HG02938 (cell line): Measurements from ENCODE around the gene CNTNAP2.
"Not testable (repeated sequence)": the region's sequence is repeated elsewhere in the genome, so short reads cannot be mapped to it uniquely, and the experiment has no call there.

Experiments used
- ATAC-seq: cut with Tn5 transposase; IDR thresholded peaks from one replicate; pipeline ENCODE4 v1.9.1; 2021; ENCODE audit warnings: mild to moderate bottlenecking, moderate library complexity; ENCODE audit not compliant: unreplicated experiment

The CNTNAP2 gene

GRCh38 chr7:147586526-147586925 is 1469.9 kb downstream of the CNTNAP2 start:
- no peak for ATAC-seq

- ATAC-seq, result no peak
These were observed 1476.9 kb downstream of the CNTNAP2 start for GRCh38 chr7:147593271-147594057.

- no peak for ATAC-seq
These were observed 1478.4 kb downstream of the CNTNAP2 start for GRCh38 chr7:147595042-147595441.

- ATAC-seq, result not testable (repeated sequence)
These were observed 1482.1 kb downstream of the CNTNAP2 start for GRCh38 chr7:147598687-147599086.

GRCh38 chr7:147605323-147605722 is 1488.7 kb downstream of the CNTNAP2 start:
- ATAC-seq, result no peak

GRCh38 chr7:147607157-147607800 is 1490.7 kb downstream of the CNTNAP2 start:
- ATAC-seq, result no peak

- no peak for ATAC-seq
These were observed 1494.8 kb downstream of the CNTNAP2 start for GRCh38 chr7:147611431-147611830.

GRCh38 chr7:147635288-147635687 is 1518.7 kb downstream of the CNTNAP2 start:
- no peak for ATAC-seq

- ATAC-seq, result no peak
These were observed 1520.0 kb downstream of the CNTNAP2 start for GRCh38 chr7:147636553-147636952.

- ATAC-seq, result no peak
These were observed 1522.0 kb downstream of the CNTNAP2 start for GRCh38 chr7:147638566-147638965.

- no peak for ATAC-seq
These were observed 1522.4 kb downstream of the CNTNAP2 start for GRCh38 chr7:147639037-147639436.

GRCh38 chr7:147639751-147640150 is 1523.2 kb downstream of the CNTNAP2 start:
- ATAC-seq, result no peak

GRCh38 chr7:147640821-147641220 is 1524.2 kb downstream of the CNTNAP2 start:
- no peak for ATAC-seq

- no peak for ATAC-seq
These were observed 1530.0 kb downstream of the CNTNAP2 start for GRCh38 chr7:147646568-147646967.

GRCh38 chr7:147650991-147651390 is 1534.4 kb downstream of the CNTNAP2 start:
- ATAC-seq, result no peak

GRCh38 chr7:147651601-147652000 is 1535.0 kb downstream of the CNTNAP2 start:
- ATAC-seq, result no peak

GRCh38 chr7:147653456-147653855 is 1536.9 kb downstream of the CNTNAP2 start:
- ATAC-seq, result no peak

GRCh38 chr7:147658392-147658967 is 1541.9 kb downstream of the CNTNAP2 start:
- no peak for ATAC-seq

GRCh38 chr7:147659036-147659995 is 1542.7 kb downstream of the CNTNAP2 start:
- no peak for ATAC-seq

- no peak for ATAC-seq
These were observed 1547.9 kb downstream of the CNTNAP2 start for GRCh38 chr7:147664541-147664940.

- no peak for ATAC-seq
These were observed 1554.2 kb downstream of the CNTNAP2 start for GRCh38 chr7:147670759-147671158.
